ENCODE data around the gene ODAM. TPM values are rescaled to one million over a fixed set of nuclear protein-coding genes. Genes with fewer than 3 reads are reported as not detected.

Gene ODAM
- total RNA-seq, 4 donors from 2014 or later: 1.9 to 18.5 (median 3.9) TPM

- no peaks in the 10 kb centered on the region for H3K27me3 ChIP-seq
- H3K9me3 ChIP-seq: no peaks in the 10 kb centered on the region
- H3K27ac ChIP-seq: no peak overlapping the region
- intact Hi-C loops (cut with DNase I): no loop called here
- WGBS, 2 donors: 50% methylated on average over 6 of the region's 6 CpGs
- TF ChIP-seq CTCF (IDR thresholded peaks at IDR 0.05) (peak; percentile 28 to 67 (median 46)), POLR2A (IDR thresholded peaks at IDR 0.05) (no peak)
- peak in 1 of 2 donors; percentile 24 for DNase-seq
- no peak overlapping the region for H3K4me3 ChIP-seq (replicated peaks in 1 of 3)
- no peaks in the 10 kb centered on the region for H3K36me3 ChIP-seq
- peaks cover 0 to 8% of the 10 kb centered on the region in 2 donors for H3K4me1 ChIP-seq
Measured at GRCh38 chr4:70183168-70183939, 12.2 kb upstream of the ODAM start.

- TF ChIP-seq POLR2A (IDR thresholded peaks at IDR 0.05) (no peak), CTCF (IDR thresholded peaks at IDR 0.05) (no peak)
- no peak overlapping the region for H3K27ac ChIP-seq
- no peaks in the 10 kb centered on the region for H3K27me3 ChIP-seq
- DNase-seq: no peak
- H3K4me1 ChIP-seq: peaks cover 0 to 13% of the 10 kb centered on the region in 2 donors
- H3K36me3 ChIP-seq: no peaks in the 10 kb centered on the region
- WGBS, 2 donors: 71 to 74% methylated on average over 1 of the region's 1 CpG
- H3K4me3 ChIP-seq (replicated peaks in 1 of 3): no peak overlapping the region
- H3K9me3 ChIP-seq: no peaks in the 10 kb centered on the region
- intact Hi-C loops (cut with DNase I): no loop called here
Measured at GRCh38 chr4:70183940-70184246, 11.6 kb upstream of the ODAM start.

GRCh38 chr4:70187216-70187615, 8.3 kb upstream of the ODAM start:
- no peaks in the 10 kb centered on the region for H3K9me3 ChIP-seq
- TF ChIP-seq POLR2A (IDR thresholded peaks at IDR 0.05): no peak
- no peak for TF ChIP-seq CTCF (IDR thresholded peaks at IDR 0.05)
- no peaks in the 10 kb centered on the region for H3K27me3 ChIP-seq
- H3K4me3 ChIP-seq (replicated peaks in 1 of 3): no peak overlapping the region
- no peak overlapping the region for H3K27ac ChIP-seq
- intact Hi-C loops (cut with DNase I): no loop called here
- no peaks in the 10 kb centered on the region for H3K36me3 ChIP-seq
- WGBS, 2 donors: 83 to 88% methylated on average over 1 of the region's 1 CpG
- H3K4me1 ChIP-seq: peaks cover 18 to 21% of the 10 kb centered on the region in 2 donors
- DNase-seq: no peak

GRCh38 chr4:70190579-70190978, 4.9 kb upstream of the ODAM start:
- DNase-seq: no peak
- H3K36me3 ChIP-seq: no peaks in the 10 kb centered on the region
- 95 to 100% methylated on average over 1 of the region's 1 CpG for WGBS, 2 donors
- H3K4me3 ChIP-seq (replicated peaks in 1 of 3): no peak overlapping the region
- H3K27me3 ChIP-seq: no peaks in the 10 kb centered on the region
- H3K4me1 ChIP-seq: peaks cover 18 to 29% of the 10 kb centered on the region in 2 donors
- no peak for TF ChIP-seq POLR2A (IDR thresholded peaks at IDR 0.05)
- no peaks in the 10 kb centered on the region for H3K9me3 ChIP-seq
- intact Hi-C loops (cut with DNase I): no loop called here
- no peak overlapping the region for H3K27ac ChIP-seq

- no peak overlapping the region for H3K4me3 ChIP-seq (replicated peaks in 1 of 3)
- no peak for TF ChIP-seq POLR2A (IDR thresholded peaks at IDR 0.05)
- TF ChIP-seq CTCF (IDR thresholded peaks at IDR 0.05): no peak
Measured at GRCh38 chr4:70191647-70192046, 3.9 kb upstream of the ODAM start.

More at GRCh38 chr4:70191647-70192046, 3.9 kb upstream of the ODAM start:
- Histone ChIP-seq H3K27me3 (no peaks in the 10 kb centered on the region), H3K9me3 (no peaks in the 10 kb centered on the region), H3K27ac (peak overlapping the region; percentile 68 to 72 (median 71)), H3K4me1 (peaks cover 18 to 29% of the 10 kb centered on the region in 2 donors), H3K36me3 (no peaks in the 10 kb centered on the region)
- DNase-seq: no peak
- intact Hi-C loops (cut with DNase I): no loop called here
- WGBS, 2 donors: 22 to 28% methylated on average over 1 of the region's 1 CpG
